T-helper 1 cell (primary cell): Measurements from ENCODE around the gene RPUSD3.
A peak's percentile ranks its signal among the peaks of the same experiment; 100 is the strongest.

Experiments used
- DNase-seq, 5 donors: peaks; one replicate each; pipeline ENCODE4 v3.0.0-alpha.2; 2012 to 2020

Gene RPUSD3

DNA sequence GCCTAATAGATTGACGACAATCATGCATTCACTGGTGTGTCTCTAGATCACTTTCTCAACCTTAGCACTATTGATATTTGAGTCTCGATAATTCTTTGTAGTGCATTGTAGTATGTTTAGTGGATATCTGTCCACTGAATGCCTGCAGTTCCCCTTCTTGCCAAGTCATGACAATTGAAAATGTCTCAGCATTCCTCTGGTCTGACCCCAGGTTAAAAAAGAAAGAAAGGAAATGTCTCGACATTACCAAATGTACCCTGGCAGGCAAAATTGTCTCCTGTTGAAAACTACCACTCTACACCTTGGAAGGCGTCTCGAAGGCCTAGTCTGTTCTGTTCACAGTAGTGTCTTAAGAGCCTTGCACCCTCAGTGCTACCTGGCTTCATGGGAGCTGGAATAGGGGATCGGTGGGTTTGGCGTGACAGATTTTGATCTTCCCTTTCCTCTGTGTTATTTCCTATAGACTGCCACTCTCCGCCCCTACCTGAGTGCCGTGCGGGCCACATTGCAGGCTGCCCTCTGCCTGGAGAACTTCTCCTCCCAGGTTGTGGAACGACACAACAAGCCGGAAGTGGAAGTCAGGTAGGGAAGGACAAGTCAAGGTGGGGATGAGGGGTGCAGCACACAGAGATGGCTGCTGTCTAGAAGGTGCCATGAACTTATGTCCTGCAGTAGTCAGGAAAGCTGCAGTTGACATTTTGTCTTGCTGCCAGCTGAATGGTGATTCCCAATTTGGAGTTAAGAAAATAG is 46.4 kb downstream of the RPUSD3 start:
- no peak for DNase-seq

DNA sequence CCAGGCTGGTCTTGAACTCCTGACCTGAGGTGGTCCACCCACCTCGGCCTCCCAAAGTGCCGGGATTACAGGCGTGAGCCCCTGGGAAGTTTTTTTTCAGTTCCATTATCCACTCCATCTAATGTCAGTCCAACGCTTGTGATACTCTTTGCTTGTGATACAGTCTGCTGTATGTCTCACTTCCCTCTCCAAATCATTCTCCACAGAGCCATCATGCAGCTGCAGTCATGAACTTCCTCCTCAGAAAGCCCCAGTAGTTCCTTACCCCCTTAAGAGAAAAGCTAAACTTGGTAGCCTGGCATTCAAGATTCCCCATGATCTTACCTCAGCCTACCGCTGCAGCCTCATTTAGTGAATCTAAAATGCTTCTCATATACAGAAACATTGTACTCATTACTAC is 48.6 kb downstream of the RPUSD3 start:
- no peak for DNase-seq

DNA sequence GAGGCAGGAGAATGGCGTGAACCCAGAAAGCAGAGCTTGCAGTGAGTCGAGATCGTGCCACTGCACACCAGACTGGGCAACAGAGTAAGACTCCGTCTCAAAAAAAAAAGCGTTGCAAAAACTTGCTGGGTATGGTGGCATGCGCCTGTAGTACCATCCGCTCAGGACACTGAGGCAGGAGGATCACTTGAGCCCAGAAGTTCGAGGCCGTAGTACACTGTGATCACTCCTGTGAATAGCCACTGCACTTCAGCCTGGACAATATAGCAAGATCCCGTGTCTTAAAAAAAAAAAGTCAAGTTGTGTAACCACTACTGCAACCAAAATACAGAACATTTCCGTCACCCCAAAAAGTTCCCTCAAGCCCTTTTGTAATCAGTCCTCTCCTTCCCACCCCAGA is 49.4 kb downstream of the RPUSD3 start:
- no peak for DNase-seq

DNA sequence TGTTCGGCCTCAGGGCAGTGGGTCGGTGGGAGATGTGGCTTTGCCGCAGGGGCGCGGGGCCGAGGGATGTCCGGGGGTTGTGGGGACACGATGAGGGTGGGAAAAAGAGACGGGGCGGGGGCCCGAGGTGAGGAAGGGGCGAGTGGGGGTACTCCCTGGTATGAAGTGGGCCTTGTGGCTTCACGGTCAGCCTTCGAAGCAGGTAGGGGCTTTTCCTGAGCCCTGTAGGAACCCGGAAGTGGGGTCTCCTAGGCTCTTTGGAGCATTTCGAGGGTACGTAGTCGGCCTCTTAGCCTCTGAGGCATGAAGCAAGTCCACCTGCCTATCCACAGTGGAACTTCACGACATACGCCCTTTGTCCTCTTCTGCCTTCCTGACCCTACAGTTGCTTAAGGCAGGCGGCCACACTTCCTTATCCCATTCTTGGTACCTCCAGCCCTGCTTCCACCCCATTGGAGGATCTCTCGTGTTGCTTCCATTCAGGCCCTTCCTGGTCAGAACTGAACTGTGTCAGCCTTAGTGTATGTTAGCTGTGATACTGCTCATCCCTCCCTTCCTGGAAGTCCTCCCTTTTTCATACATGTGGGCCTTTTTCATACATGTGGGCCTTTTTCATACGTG is 50.5 kb downstream of the RPUSD3 start:
- DNase-seq = peak in 3 of 5 donors; percentile 9 to 40 (median 29)

DNA sequence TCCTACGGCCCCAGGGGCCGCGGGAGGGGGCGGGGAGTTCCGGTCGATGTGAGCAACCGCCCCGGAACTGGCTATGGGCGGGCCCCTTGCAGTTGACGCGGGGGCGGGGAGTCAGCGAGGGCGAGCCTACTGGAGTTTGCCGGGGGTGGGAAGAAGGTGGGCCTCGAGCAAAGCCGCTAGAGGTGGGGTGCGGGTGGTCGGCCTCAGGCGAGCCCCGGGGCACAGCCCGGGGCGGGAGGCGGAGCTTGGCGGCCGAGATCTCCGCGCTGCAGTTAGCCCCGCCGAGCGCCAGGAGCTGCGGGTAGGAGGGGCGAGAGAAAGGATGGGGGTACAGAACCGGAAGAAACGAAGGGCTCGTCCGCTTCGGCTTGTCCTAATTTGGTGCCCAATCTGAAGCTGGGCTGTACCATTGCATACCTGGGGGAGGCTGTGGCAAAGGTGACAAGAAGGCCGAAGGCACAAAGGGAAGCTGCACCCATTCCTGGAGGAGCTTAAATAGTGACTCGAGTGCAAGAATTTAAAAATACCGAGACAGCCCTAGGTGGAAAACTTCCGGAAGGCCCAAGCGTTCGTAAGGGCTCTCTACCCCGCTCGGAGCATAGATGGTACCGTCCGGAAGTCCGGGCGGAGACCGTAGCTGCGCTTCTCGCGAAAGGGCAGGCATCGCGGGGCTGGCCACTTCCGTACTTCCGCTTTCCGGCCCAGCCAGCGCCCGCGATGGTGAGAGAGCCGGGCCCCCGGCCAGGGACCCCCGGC is 51.2 kb downstream of the RPUSD3 start, which contains the start of the genes ARPC4 and TADA3:
TSS of gene ARPC4 (plus strand) at position 678 of the 756 bp plus-strand sequence. CDS start at position 718, 40 bp downstream.
TSS of gene TADA3 (minus strand) at position 69 of the 756 bp plus-strand sequence. CDS start 1,007 bp downstream, outside the sequence.
- peak; percentile 82 to 96 (median 87) for DNase-seq

DNA sequence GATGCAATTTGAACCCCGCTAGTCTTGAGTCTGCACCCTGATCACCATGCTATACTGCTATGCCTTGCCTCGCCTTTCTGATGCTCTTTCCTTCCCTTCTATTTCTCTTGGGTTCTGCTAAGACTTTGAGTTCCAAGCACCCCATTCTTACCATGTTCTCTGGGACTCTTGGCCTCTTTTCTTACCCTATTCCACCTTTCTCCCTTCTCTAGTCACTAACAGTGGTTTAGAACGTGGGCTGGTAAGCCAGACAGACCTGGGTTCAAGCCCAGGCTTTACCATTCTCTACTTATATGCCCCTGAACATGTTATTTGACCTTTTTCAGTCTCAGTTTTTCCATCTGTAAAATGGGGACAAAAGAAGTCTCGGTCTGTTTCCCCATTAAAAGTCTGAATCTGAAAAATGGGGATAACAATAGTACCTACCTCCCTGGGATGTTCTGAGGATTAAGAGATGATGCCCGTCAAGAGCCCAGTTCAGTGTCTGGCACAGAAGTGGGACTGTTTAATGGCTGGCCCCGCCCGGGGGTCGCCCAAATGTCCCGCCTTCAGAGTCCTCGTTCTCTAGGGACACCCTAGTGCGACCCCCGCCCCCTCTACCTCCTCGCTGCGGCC is 51.9 kb downstream of the RPUSD3 start:
- no peak for DNase-seq

DNA sequence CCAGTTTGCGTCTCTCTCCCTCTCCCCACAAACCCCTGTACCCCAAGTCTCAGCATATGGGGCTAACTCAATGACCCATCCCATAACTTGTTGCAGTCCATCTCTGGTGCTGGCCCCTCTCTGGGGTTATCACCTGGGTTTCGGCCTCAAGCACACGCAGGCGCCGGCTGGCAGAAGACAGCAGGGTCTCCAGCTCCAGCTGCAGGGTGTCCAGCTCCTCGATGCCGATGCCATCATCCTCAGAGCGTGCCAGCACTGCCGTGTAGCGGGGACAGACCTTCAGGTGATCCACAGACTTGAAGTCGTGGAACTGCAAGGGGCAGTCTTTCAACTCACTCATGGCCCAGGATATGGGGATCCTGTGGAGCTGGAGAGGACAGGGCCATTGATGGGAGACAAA is 52.7 kb downstream of the RPUSD3 start:
- DNase-seq = no peak
